ENCODE data around the gene ATP6V1A.

DNA sequence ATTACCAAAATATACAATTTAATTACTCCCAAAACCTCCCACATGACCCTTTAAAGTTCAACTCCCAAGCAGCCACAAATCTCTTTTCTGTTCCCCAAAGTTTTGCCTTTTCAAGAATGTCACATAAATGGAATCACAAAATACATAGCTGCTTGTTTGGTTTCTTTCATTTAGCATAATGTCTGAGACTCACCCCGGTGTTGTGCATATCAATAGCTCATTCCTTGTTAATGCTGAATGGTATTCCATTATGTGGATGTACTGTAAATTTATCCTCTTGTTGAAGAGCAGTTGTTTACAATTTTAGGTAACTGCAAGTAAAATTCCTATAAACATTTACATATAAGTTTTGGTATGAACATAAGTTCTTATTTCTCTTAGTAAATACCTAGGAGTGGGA, 16.3 kb upstream of the ATP6V1A start:
- TF ChIP-seq, protein P1, sequence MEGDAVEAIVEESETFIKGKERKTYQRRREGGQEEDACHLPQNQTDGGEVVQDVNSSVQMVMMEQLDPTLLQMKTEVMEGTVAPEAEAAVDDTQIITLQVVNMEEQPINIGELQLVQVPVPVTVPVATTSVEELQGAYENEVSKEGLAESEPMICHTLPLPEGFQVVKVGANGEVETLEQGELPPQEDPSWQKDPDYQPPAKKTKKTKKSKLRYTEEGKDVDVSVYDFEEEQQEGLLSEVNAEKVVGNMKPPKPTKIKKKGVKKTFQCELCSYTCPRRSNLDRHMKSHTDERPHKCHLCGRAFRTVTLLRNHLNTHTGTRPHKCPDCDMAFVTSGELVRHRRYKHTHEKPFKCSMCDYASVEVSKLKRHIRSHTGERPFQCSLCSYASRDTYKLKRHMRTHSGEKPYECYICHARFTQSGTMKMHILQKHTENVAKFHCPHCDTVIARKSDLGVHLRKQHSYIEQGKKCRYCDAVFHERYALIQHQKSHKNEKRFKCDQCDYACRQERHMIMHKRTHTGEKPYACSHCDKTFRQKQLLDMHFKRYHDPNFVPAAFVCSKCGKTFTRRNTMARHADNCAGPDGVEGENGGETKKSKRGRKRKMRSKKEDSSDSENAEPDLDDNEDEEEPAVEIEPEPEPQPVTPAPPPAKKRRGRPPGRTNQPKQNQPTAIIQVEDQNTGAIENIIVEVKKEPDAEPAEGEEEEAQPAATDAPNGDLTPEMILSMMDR (IDR thresholded peaks at IDR 0.05) = no peak
- TF ChIP-seq POLR2A (IDR thresholded peaks at IDR 0.05) (no peak), EP300 (IDR thresholded peaks at IDR 0.05) (no peak)

Data from tibial nerve (tissue), 4 donors.